Panc1 (cell line): Measurements from ENCODE around the gene LRMDA. TPM values are rescaled to one million over a fixed set of nuclear protein-coding genes. Genes with fewer than 3 reads are reported as not detected.

ENCODE experiments used
- ATAC-seq: fragments of 200-7000 bp; cut with Tn5 transposase; 2 replicates; pipeline ENCODE4 v1.9.1; 2020; ENCODE audit warnings: mild to moderate bottlenecking, moderate library complexity
- BruUV-seq: library from RNA; stranded (reverse); fragments of 400-500 nt; replicated peaks from 2 replicates; lab custom pipeline; 2021; lab: Mats Ljungman, UMichigan
- CTCF ChIA-PET: fragments of 300-600 bp; sonication (Branson Sonifier 250); formaldehyde crosslinking; loops from one replicate; lab custom pipeline; 2022; ENCODE audit warnings: antibody characterized with exemption; lab: Charles Lee
- POLR2A ChIA-PET: fragments of 300-600 bp; sonication (Branson Sonifier 250); formaldehyde crosslinking; loops from one replicate; lab custom pipeline; 2022; ENCODE audit warnings: antibody characterized with exemption; lab: Charles Lee
- DNase-seq: peaks from one replicate; pipeline ENCODE4 v3.0.0-alpha.2; 2010; ENCODE audit warnings: low read depth, low spot score
- H3K27ac ChIP-seq: 2 replicates; pipeline ENCODE4 v1.5.1; 2011; ENCODE audit warnings: mild to moderate bottlenecking, low read length, inconsistent platforms
- H3K27me3 ChIP-seq: fragments of 200-500 bp; sonication (Bioruptor generic); 2 replicates; pipeline ENCODE4 v1.6.0; 2014; ENCODE audit warnings: low read length, inconsistent platforms; ENCODE audit not compliant: control insufficient read depth, insufficient read depth
- H3K36me3 ChIP-seq: fragments of 200-500 bp; sonication (Bioruptor generic); 2 replicates; pipeline ENCODE4 v1.5.1; 2014; ENCODE audit warnings: inconsistent platforms, mild to moderate bottlenecking, low read length, moderate library complexity; ENCODE audit not compliant: control insufficient read depth, insufficient read depth
- H3K4me1 ChIP-seq: 2 replicates; pipeline ENCODE4 v1.5.1; 2011; ENCODE audit warnings: inconsistent platforms, mild to moderate bottlenecking, low read length, moderate library complexity; ENCODE audit not compliant: control insufficient read depth, insufficient read depth
- H3K4me3 ChIP-seq, 2 experiments: 2 replicates each; pipeline ENCODE4 v1.5.1; 2011 to 2012; ENCODE audit warnings: low read depth in 2 of 2, low read length in 2 of 2, mild to moderate bottlenecking in 2 of 2, inconsistent platforms in 1 of 2, moderate library complexity in 1 of 2
- H3K9me3 ChIP-seq: fragments of 200-500 bp; sonication (Bioruptor generic); 2 replicates; pipeline ENCODE4 v1.5.1; 2014; ENCODE audit warnings: low read depth, mild to moderate bottlenecking, inconsistent platforms, low read length, moderate library complexity; ENCODE audit not compliant: control insufficient read depth, insufficient read depth
- CTCF ChIP-seq: fragments of 450-650 bp; IDR thresholded peaks from 2 replicates; pipeline ENCODE4 v1.5.1; 2017; ENCODE audit warnings: mild to moderate bottlenecking
- POLR2AphosphoS5 ChIP-seq: IDR thresholded peaks from 2 replicates; pipeline ENCODE4 v1.6.1; 2012; ENCODE audit warnings: mild to moderate bottlenecking, low read depth, low read length, moderate library complexity
- REST ChIP-seq, 2 experiments: IDR thresholded peaks; 2 replicates each; pipeline ENCODE4 v1.6.1; 2011 to 2012; ENCODE audit warnings: low read depth in 2 of 2, control low read depth in 1 of 2, low read length in 1 of 2, mild to moderate bottlenecking in 1 of 2, moderate library complexity in 1 of 2; ENCODE audit not compliant: insufficient read depth in 1 of 2
- SIN3A ChIP-seq: IDR thresholded peaks from 2 replicates; pipeline ENCODE4 v1.6.1; 2012; ENCODE audit warnings: low read depth, mild to moderate bottlenecking, low read length, moderate library complexity, borderline replicate concordance; ENCODE audit not compliant: insufficient read depth
- TCF7L2 ChIP-seq: IDR thresholded peaks from 2 replicates; pipeline ENCODE4 v1.6.1; 2011; ENCODE audit warnings: mild to moderate bottlenecking, low read depth, low read length, inconsistent platforms
- in situ Hi-C: cut with HindIII; loops from 2 replicates; pipeline ENCODE4 v1.10.0; 2016; ENCODE audit warnings: low sequenced_read_pairs, low pct_unique_long_range_greater_than_20kb
- intact Hi-C: fragments of 100-400 bp; cut with micrococcal nuclease; formaldehyde crosslinking; loops from one replicate; pipeline ENCODE4 v1.10.0; 2022; ENCODE audit not compliant: unreplicated experiment
- total RNA-seq: library from RNA; stranded (reverse); gene quantifications from one replicate; pipeline ENCODE4 v1.2.1, GENCODE V29; 2021; ENCODE audit not compliant: unreplicated experiment

Gene LRMDA
- total RNA-seq, 1 experiment from 2014 or later = 1.2 TPM

- in situ Hi-C loops = no loop called here
Observed at GRCh38 chr10:76572021-76572420, 1140.6 kb downstream of the LRMDA start.

GRCh38 chr10:76576276-76576962 is 1145.0 kb downstream of the LRMDA start:
- H3K4me1 ChIP-seq = no peaks in the 10 kb centered on the region
- intact Hi-C loops = no loop called here
- no peaks in the 10 kb centered on the region for H3K36me3 ChIP-seq
- no peak overlapping the region for H3K4me3 ChIP-seq
- ChIA-PET POLR2A (no interaction called here), CTCF (no interaction called here)
- no peak for TF ChIP-seq POLR2AphosphoS5
- no peak for TF ChIP-seq SIN3A
- no peak for TF ChIP-seq REST (IDR thresholded peaks at IDR 0.05; ENCODE audit: insufficient read depth in 1 of 2, low read depth in 2 of 2, low read length in 1 of 2)
- no peak for TF ChIP-seq TCF7L2
- TF ChIP-seq CTCF = no peak
- in situ Hi-C loops = no loop called here
- no peaks in the 10 kb centered on the region for H3K27me3 ChIP-seq
- no peak overlapping the region for H3K27ac ChIP-seq
- BruUV-seq = no TSS peak
- H3K9me3 ChIP-seq = no peaks in the 10 kb centered on the region
- ATAC-seq = no peak
- no peak for DNase-seq

More at GRCh38 chr10:76572021-76572420, 1140.6 kb downstream of the LRMDA start:
- DNase-seq (no peak), ATAC-seq (no peak)
- no peak for TF ChIP-seq POLR2AphosphoS5
- TF ChIP-seq TCF7L2 = no peak
- TF ChIP-seq REST (IDR thresholded peaks at IDR 0.05; ENCODE audit: insufficient read depth in 1 of 2, low read depth in 2 of 2, low read length in 1 of 2) = no peak
- no peak for TF ChIP-seq SIN3A
- TF ChIP-seq CTCF = no peak
- intact Hi-C loops = no loop called here
- ChIA-PET POLR2A (no interaction called here), CTCF (no interaction called here)
- Histone ChIP-seq H3K36me3 (no peaks in the 10 kb centered on the region), H3K9me3 (no peaks in the 10 kb centered on the region), H3K4me1 (no peaks in the 10 kb centered on the region), H3K27me3 (no peaks in the 10 kb centered on the region), H3K27ac (no peak overlapping the region), H3K4me3 (no peak overlapping the region)
- no TSS peak for BruUV-seq
